HL-60/S4 (cell line): ENCODE measurements around the gene ZBTB24.

Experiments used
- in situ Hi-C: fragments of 300-500 bp; cut with MboI; formaldehyde crosslinking; loops from 2 replicates; pipeline ENCODE4 v1.14.3; 2022; ENCODE audit warnings: low sequenced_read_pairs

The ZBTB24 gene

DNA sequence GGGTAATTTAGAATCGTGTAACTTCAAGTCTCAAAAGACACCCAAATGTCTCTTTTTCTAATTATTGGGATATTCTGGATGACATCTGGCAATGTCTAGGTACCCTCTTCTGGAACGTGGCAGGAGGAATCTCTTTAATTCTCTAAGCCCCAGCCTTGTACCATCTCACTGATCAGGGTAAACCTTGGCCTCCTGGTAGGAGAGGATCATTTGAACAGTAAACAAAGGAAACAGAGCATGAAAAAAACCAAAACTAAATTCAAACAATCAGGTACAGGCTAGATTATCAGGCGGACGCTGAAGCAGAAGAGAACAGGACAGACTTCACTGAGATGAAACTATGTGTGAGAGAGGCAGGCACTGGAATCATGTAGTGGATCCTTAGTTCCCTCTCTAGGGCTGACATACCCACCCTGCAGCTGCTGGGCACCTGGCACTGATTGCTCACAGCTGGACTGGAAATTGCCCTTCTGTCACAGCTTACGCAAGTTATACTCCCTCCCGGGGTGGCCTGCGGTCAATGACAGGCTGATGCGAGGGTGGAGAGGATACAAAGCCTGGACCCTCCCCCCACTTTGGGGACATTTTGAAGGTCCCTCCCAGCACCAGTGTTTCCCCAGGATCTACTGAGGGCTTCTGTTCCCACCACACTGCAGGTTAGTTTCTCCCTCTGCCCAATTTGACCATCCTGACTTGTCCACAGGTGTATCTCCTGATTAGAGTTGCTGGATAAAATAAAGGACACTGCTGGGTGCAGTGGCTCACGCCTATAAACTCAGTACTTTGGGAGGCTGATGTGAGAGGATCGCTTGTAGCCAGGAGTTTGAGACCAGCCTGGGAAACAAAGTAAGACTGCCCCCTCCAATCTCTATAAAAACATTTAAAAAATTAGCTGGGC lies 20.6 kb upstream of the ZBTB24 start:
- in situ Hi-C loops, result no loop called here

DNA sequence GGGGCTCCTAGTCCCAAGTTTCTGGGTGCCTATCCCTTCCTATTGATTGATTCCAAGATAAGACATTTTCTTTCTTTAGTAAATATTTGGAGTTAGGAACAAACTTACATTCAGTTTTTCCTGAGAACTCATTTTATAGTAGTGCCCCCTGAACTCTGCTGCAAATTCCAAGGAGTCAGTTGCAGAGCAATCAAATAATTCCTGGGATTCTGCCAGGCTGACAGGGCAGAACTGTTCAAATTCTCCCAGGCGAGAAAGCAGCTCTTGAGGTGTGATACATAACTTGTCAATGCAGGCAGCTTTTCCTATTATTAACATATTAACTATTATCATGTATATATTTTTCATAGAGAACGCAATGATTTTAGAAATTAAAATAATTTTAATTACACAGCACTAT lies 15.9 kb upstream of the ZBTB24 start:
- in situ Hi-C loops, result no loop called here

DNA sequence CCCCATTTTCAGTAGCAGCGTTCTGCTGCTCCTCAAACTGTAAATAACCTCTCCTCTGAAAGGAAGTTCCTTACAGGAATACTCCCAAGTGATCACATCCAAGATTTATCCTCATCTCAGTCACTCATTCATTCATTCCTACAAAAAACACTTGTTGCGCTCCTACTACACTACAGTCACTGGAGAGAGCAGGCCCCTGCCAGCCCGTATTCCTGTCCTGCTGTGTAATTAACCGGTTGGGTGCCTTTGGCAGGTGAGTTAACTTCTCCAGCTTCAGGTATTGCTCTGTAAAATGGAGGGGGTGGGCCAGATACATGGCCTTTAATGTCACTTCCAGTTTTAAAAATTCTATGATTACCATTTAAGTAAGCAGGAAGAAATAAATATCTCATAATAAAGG lies 15.0 kb upstream of the ZBTB24 start:
- in situ Hi-C loops, result no loop called here

DNA sequence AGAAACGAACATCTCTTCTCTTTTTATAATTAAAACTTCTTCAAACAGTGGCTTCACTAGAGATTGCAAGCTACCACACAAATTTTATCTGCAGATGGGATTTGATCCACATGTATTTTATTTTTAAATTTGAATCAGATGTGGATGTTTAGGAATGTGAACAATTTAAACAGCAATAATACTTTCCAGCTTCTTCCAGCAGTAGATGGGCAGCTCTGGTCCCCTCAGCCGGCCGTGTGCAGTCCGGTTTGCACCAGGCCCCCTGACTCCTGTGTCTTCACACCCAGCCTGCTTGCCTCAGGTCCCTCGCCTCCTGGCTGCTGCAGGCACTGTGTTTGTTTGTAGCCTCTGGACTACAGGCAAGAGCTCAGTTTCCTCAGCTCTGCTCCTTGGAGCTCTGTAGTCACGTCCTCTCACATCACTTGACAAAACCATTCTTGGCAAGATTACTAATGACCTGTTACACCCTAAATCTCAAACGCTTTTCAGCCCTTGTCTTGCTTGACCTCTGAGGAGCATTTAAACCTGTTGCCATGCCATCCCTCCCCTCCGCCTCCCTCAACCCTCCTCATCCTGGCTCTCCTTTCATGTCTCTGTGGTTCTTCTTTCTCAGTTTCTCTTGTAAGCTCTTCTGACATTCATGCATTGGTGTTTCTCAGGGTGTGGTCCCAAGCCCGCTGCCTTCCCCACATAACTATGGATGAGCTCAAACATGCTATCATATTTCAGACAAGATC lies 13.2 kb upstream of the ZBTB24 start:
- in situ Hi-C loops, result no loop called here

DNA sequence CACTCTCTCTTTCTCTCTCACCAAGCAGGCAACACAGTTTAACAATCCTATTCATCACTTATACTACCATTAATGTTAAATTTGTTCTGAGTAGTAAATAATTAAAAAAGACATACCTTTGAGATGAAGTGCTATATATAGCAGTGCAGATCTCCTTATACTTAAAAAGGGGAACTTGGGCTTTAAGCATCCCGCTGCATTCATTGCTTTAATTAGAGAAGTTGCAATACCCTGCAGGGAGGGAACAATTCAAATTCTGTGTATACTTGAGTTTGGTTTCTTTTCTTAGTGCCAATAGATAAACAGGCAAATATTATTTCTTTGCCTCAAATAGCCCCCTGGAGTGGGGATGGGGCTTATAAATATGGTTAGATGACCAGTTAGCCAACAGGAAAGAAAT lies 10.8 kb upstream of the ZBTB24 start:
- in situ Hi-C loops, result no loop called here

DNA sequence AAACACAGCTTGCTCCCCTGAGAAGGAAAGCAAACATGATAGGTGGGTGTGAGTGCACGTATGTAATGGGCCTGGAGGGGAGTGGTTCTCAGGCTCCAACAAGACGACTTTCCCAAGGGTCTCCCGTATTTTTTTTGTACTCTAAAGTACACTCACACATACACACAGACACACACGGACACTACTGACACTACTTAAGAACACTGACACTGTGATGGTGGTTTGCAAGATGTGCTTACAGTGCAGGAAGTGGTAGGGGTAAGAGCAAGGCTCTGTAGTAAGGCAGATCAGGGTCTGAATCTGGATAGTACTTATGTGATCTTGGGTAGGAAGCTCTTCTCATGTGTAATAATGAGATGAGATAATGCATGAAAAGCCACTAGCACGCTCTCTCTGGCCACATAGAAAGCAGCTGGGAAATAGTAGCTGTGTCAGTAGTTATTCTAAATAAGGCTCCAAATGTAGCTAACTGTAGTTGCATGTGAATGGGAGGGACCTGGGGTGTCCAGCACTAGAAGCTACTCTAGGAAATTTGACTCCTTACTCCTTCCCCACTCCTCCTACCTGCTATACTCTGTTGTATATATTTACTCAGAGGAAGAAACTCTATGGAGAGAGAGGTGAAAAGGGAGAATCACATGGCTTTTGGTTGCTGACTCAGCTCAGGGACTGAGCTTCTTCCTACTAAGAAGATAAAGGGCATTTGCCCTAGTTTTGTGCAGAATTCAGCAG lies 8.4 kb upstream of the ZBTB24 start:
- in situ Hi-C loops, result no loop called here

DNA sequence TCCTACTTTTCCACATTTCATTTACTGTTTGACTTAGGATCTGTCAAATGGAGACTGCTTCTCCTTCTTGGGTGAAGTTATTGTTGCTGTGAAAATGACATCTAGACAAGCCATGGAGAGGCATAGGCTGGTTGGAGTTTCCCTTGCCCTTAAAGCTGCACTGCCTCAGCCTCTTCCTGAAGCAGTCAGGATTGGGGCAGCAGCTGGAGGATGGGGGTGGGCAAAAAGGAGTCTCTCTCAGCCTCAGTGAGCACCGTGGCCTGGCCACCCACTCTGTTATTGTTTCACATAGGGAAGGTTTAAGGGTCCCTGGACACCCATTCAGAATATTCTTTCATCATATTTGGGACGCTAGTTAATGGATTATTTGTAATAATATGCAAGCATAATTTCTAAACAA lies 7.7 kb upstream of the ZBTB24 start:
- in situ Hi-C loops, result no loop called here

DNA sequence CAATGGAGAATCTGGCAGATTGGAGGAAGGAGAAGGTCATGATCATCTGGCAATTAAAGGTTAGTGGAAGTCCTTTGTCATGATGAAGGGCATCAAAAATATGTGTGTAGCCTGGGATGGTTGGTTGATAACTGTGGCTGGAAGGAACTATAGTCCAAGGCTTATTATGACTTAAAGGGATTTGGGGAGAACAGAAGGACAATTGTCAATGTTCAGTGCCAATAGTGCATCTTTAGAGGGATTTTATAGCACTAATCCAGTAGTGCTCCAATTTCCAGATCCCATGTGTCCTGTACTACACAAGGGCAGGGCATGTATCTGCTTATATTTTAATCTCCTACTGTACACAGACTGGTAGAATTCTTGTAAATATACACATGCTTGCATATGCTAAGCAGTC lies 5.0 kb upstream of the ZBTB24 start:
- in situ Hi-C loops, result no loop called here

DNA sequence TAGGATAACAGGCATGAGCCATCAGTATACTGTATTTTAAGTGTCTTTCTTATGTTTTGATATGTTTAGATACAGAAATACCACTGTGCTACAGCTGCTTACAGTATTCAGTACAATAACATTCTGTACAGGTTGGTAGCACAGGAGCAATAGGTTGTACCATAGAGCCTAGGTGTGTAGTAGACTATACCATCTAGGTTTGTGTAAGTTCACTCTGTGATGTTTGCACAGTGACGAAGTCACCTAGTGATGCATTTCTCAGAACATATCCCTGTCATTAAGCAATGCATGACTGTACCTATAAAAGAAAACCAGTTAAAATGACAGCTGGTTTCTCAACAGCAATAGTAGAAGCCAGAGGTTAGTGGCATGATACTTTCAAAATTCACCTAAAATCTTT lies 3.0 kb upstream of the ZBTB24 start:
- in situ Hi-C loops, result no loop called here

DNA sequence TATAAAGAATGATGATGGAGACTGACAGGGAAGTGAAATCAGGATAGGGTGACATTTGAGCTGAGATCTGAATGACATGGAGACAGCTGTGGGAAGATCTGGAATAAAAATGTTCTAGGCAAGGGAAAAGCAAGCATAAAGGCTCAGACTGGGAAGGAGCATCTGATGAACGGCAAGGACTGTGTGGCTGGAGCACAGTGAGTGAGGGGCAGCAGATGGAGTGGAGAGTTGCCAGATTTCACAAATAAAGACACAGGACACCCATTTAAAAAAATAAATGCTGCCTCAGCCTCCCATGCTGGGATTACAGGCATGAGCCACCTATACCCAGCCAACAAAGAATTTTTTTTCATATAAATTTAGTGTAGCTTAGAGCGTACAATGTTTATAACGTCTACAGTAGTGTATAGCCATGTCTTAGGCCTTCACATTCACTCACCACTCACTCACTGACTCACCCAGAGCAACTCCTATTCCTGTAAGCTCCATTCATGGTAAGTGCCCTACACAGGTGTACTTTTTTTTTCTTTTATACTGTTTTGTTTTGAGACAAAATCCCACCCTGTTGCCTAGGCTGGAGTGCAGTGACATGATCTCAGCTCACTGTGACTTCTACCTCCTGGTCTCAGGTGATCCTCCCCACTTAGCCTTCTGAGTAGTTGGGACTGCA lies 2.4 kb upstream of the ZBTB24 start:
- in situ Hi-C loops, result no loop called here

DNA sequence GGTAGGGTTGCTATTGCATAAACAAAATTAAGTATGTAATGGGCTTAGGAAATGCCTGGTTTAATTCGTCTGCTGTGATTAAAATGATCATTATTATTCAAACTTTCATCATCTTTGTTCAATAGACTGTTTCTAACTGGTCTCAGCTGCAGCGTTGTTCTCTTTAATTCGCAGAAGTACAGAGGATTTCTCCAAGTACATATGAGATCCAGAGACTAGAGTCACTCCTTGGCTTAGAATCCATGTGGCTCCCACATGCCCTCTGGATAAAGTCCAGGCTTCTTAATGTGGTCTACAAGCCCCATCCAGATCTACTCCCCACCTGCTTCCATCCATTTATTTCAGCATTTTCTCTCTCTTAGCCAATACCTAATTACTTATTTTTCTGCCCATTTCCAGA lies 1.1 kb upstream of the ZBTB24 start:
- in situ Hi-C loops, result no loop called here

DNA sequence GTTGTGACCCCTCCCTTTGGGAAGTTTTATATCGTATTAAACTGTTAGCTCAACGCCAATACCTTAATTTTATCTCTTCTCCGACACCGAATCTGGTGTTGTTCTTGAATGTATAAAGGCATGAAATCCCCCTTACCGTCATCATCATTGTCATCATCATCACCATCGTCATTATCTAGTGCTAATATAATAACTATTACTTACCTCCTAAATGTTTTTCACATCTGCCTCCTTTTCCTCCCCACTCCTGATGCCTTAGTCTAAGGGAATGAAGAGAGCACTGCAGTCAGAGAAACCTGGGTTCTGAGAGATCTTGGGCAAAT lies 677 bp upstream of the ZBTB24 start:
- in situ Hi-C loops, result no loop called here

DNA sequence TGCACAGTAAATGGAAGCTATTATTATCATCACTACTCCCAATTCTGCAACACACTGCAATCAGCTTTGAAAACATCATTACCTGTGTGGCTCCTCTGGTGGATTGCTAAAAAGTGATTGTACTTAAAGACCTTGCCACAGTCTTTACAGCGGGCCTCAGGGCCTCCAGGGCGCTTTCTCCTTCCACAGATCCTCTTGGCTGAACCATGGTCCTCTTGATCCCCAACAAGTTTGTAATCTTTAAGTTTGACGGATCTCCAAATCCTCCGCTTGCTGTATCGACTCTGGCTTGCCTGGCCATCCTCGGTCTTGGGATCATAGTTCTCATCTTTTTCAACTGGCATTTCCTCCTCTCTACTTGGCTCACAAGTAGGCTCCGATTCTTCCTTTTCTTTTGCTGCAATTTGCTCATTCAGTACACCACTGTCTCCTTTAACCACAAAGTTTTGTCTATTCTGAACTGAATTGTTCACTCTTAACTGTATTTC lies 2.0 kb downstream of the ZBTB24 start:
- in situ Hi-C loops, result no loop called here

DNA sequence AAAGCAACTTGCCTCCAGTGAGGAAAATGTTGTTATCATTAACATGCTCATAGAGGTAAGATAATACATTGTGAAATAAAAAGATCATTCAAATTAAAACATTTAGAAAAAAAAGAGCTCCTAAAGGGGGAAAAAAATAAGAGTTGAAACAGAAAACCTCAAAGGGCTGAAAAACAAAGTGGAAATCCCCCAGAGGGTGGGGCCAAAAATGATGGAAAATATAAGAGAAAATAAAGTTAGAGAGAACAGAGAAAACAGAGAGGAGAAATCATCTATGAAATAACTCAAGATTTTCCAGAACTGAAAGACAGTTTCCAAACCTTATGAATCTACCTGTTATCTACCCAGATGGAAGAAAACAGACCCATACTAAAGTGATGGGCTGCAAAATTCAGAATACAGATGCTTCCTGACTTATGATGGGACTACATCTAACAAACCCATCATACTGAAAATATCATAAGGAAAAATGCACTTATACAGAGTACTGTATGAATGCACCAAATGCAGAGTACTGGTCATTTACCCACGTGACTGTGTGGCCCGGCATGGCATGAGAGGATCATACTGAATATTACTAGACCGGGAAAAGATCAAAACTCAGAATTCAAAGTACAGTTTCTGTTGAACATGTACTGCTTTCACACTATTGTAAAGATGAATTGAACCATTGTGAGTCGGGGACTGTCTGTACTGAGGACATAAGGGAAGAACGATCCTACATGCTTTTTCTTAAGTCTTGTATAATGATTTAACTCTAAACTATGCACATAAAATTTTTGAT lies 4.0 kb downstream of the ZBTB24 start:
- in situ Hi-C loops, result no loop called here

DNA sequence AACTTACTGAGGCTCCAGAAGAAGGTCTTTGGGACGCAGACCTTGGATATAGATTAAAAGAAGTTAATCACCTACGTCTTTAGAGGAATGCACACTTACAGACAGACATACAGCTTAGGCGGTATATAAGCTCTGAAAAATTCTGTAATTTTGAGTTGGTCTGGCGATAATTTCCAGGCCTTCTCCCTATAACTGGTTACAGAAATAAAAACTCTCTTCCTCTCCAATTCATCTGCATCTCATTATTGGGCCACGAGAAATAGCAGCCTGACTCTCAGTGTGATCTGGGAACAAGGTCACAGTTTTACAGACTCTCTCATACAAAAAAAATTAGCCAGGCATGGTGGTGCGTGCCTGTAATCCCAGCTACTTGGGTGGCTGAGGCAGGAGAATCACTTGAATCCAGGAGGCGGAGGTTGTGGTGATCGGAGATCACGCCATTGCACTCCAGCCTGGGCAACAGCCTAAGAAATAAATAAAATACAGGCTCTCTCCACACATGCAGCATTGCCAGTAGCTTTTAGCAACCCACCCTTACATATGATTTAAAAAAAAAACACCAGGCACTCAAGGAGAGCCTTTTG lies 4.7 kb downstream of the ZBTB24 start:
- in situ Hi-C loops, result no loop called here

DNA sequence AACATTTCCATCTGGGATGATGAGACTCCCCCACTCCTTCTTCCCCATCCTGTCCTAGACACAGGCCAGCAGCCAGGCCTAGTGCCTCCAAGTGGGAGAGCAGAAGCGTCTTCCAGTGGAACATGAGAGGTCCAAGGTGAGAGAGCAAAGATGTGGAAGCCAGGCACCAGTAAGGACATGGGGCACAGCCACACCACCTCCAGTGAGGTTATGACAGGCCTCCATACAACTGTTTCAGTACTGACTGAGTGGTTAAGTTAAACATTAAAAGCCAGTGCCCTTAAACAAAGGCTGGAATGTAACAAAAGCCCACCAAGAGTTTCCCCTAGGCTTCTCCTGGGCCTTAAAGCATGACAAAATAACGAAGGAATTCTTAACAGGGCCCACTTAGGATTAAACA lies 5.3 kb downstream of the ZBTB24 start:
- in situ Hi-C loops, result no loop called here

DNA sequence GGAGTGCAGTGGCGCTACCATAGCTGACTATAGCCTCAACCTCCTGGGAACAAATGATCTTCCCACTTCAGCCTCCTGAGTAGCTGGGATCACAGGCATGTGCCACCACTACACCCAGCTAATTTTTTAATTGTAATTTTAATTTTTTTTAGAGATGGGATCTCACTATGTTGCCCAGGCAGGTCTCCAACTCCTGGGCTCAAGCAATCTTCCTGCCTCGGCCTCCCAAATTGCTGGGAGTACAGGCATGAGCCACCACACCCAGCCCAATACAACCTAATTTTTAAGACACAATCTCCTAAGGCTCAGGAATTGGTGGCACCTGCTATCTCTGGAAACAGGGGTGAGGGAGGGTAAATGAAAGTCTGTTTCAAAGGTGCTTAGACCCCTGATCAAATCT lies 5.8 kb downstream of the ZBTB24 start:
- in situ Hi-C loops, result no loop called here

DNA sequence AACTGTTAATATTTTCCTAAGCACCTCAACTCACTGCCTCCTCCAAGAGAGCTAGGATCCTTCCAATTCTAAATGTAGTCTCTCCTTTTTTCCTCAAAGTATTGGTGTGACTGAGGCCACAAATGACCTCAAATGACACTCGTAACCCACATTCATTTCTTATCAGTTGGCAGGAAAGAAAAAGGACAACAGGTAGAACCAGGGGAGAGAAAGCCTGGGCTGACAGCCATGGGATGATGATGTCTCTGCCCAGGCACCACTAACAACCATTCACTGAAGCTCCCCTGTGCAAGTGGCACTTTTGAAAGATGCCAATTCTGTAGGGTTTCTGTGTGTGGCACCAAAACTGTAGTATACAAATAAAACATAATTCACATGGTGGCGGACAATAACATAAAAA lies 7.4 kb downstream of the ZBTB24 start:
- in situ Hi-C loops, result no loop called here

DNA sequence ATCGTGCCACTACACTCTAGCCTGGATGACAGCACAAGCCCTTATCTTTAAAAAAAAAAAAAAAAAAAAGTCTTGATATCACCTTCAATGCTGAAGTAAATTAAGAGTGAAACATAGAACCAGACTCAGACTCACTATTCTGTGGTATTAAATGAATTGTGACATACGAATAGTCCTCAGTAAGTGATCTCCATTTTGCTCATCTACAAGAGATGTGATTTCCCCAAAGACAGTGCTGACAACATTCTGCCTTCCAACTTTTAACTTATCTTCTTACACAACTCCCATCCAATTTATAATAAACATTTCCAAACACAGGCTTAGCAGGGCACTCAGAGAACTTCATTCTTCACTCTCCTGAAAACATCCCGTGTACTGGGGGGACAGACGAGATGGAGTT lies 8.0 kb downstream of the ZBTB24 start:
- in situ Hi-C loops, result no loop called here

DNA sequence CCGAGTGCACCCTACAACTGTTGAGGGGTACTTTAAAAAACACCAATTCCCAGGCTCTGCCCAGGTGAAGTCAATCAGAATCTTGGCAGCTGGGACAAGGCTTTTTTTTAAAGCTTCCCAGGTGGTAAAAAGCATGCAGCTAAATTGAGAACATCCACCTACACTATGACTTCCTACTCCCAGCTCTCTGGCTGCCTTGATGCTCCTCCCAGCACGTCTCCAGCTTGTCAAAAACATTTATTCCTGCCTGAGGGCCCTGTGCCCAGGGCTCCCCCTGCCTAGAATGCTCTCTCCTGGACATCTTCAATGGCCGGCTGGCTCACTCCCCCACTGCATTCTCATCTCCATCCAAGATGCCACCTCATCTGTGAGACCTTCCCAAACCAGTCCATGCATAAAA lies 9.9 kb downstream of the ZBTB24 start:
- in situ Hi-C loops, result no loop called here
